RWPE2 (cell line): ENCODE measurements around the gene PDE8A.

Experiments
- ATAC-seq: fragments of 200-7000 bp; cut with Tn5 transposase; 3 replicates; pipeline ENCODE4 v1.9.1; 2021; ENCODE audit warnings: low read depth
- DNase-seq: peaks from one replicate; pipeline ENCODE4 v3.0.0-alpha.2; 2020; ENCODE audit warnings: low spot score
- H3K27ac ChIP-seq: fragments of 450-650 bp; 2 replicates; pipeline ENCODE4 v1.5.1; 2017; ENCODE audit warnings: mild to moderate bottlenecking; ENCODE audit not compliant: poor library complexity, severe bottlenecking
- H3K27me3 ChIP-seq: fragments of 250-450 bp; sonication (Bioruptor Pico); 2 replicates; pipeline ENCODE4 v1.5.1; 2021; ENCODE audit warnings: mild to moderate bottlenecking, moderate library complexity; ENCODE audit not compliant: insufficient read depth, poor library complexity, severe bottlenecking
- H3K36me3 ChIP-seq: fragments of 250-450 bp; sonication (Bioruptor Pico); 2 replicates; pipeline ENCODE4 v1.5.1; 2020; ENCODE audit warnings: low read depth, mild to moderate bottlenecking, moderate library complexity
- H3K4me1 ChIP-seq: fragments of 250-450 bp; sonication (Bioruptor Pico); 2 replicates; pipeline ENCODE4 v1.5.1; 2021; ENCODE audit warnings: mild to moderate bottlenecking, moderate library complexity; ENCODE audit not compliant: insufficient read depth, poor library complexity, severe bottlenecking
- H3K4me3 ChIP-seq: fragments of 250-450 bp; sonication (Bioruptor Pico); 2 replicates; pipeline ENCODE4 v1.5.1; 2021; ENCODE audit warnings: mild to moderate bottlenecking, moderate library complexity; ENCODE audit not compliant: severe bottlenecking
- H3K9me3 ChIP-seq: fragments of 250-450 bp; sonication (Bioruptor Pico); 2 replicates; pipeline ENCODE4 v1.5.1; 2021; ENCODE audit warnings: mild to moderate bottlenecking, moderate library complexity; ENCODE audit not compliant: severe bottlenecking
- CTCF ChIP-seq: fragments of 450-650 bp; IDR thresholded peaks from one replicate; pipeline ENCODE4 v1.5.1; 2017; ENCODE audit warnings: mild to moderate bottlenecking, moderate library complexity; ENCODE audit not compliant: poor library complexity, severe bottlenecking

PDE8A gene

GRCh38 chr15:85005746-85006145 is 24.1 kb downstream of the PDE8A start:
- TF ChIP-seq CTCF, result no peak
- Histone ChIP-seq H3K27ac (no peak overlapping the region), H3K4me1 (no peaks in the 10 kb centered on the region), H3K9me3 (no peaks in the 10 kb centered on the region), H3K4me3 (no peak overlapping the region), H3K27me3 (no peaks in the 10 kb centered on the region), H3K36me3 (no peaks in the 10 kb centered on the region)
- ATAC-seq, result no peak
- DNase-seq, result no peak

- Histone ChIP-seq H3K27me3 (no peaks in the 10 kb centered on the region), H3K36me3 (no peaks in the 10 kb centered on the region), H3K4me3 (no peak overlapping the region), H3K9me3 (no peaks in the 10 kb centered on the region), H3K27ac (no peak overlapping the region), H3K4me1 (no peaks in the 10 kb centered on the region)
- DNase-seq (no peak), ATAC-seq (no peak)
- TF ChIP-seq CTCF, result no peak
Observed at GRCh38 chr15:85006201-85006600, 24.5 kb downstream of the PDE8A start.

GRCh38 chr15:85006655-85007054 is 25.0 kb downstream of the PDE8A start:
- H3K27ac ChIP-seq, result no peak overlapping the region
- no peak for TF ChIP-seq CTCF
- H3K36me3 ChIP-seq, result no peaks in the 10 kb centered on the region
- DNase-seq (no peak), ATAC-seq (no peak)
- no peaks in the 10 kb centered on the region for H3K27me3 ChIP-seq
- no peaks in the 10 kb centered on the region for H3K4me1 ChIP-seq
- no peaks in the 10 kb centered on the region for H3K9me3 ChIP-seq
- no peak overlapping the region for H3K4me3 ChIP-seq

GRCh38 chr15:85007137-85007536 is 25.5 kb downstream of the PDE8A start:
- ATAC-seq (no peak), DNase-seq (no peak)
- Histone ChIP-seq H3K9me3 (no peaks in the 10 kb centered on the region), H3K36me3 (no peaks in the 10 kb centered on the region), H3K27me3 (no peaks in the 10 kb centered on the region), H3K27ac (no peak overlapping the region), H3K4me1 (no peaks in the 10 kb centered on the region), H3K4me3 (no peak overlapping the region)
- TF ChIP-seq CTCF, result no peak

GRCh38 chr15:85007741-85008397 is 26.2 kb downstream of the PDE8A start:
- Histone ChIP-seq H3K9me3 (no peaks in the 10 kb centered on the region), H3K4me3 (no peak overlapping the region), H3K36me3 (no peaks in the 10 kb centered on the region), H3K27ac (no peak overlapping the region), H3K27me3 (no peaks in the 10 kb centered on the region), H3K4me1 (no peaks in the 10 kb centered on the region)
- no peak for DNase-seq
- no peak for ATAC-seq
- TF ChIP-seq CTCF, result no peak
